ENCODE results near the gene PDZD4. TPM values are rescaled to one million over a fixed set of nuclear protein-coding genes. Genes with fewer than 3 reads are reported as not detected.
A peak's percentile ranks its signal among the peaks of the same experiment; 100 is the strongest.

PDZD4 gene
- total RNA-seq, 1 experiment from 2014 or later = 1.8 TPM

GRCh38 chrX:153769158-153769864, 61.0 kb downstream of the PDZD4 start:
- no peaks in the 10 kb centered on the region for H3K9me3 Mint-ChIP-seq (ENCODE audit: unreplicated experiment)
- Histone ChIP-seq H3K27me3 (replicated peaks; ENCODE audit: control insufficient read depth, insufficient read depth, low read length) (no peaks in the 10 kb centered on the region), H3K4me1 (no peaks in the 10 kb centered on the region), H3K36me3 (ENCODE audit: control insufficient read depth, insufficient read depth, low read length) (no peaks in the 10 kb centered on the region), H3K9me3 (no peaks in the 10 kb centered on the region), H3K4me3 (ENCODE audit: low read depth, low read length) (no peak overlapping the region)
- no peaks in the 10 kb centered on the region for H3K27me3 Mint-ChIP-seq (ENCODE audit: insufficient read depth, unreplicated experiment)
- H3K27ac Mint-ChIP-seq (ENCODE audit: unreplicated experiment) = no peak overlapping the region
- H3K4me3 Mint-ChIP-seq (ENCODE audit: unreplicated experiment) = no peak overlapping the region
- TF ChIP-seq CTCF (IDR thresholded peaks at IDR 0.05; ENCODE audit: insufficient read depth in 1 of 2, low read depth in 1 of 2, low read length in 1 of 2, severe bottlenecking in 1 of 2, unreplicated experiment in 1 of 2) = no peak
- no peaks in the 10 kb centered on the region for H3K36me3 Mint-ChIP-seq (ENCODE audit: insufficient read depth, unreplicated experiment)
- no TSS peak for BruUV-seq (replicated peaks)
- no peaks in the 10 kb centered on the region for H3K4me1 Mint-ChIP-seq (ENCODE audit: low read depth, unreplicated experiment)
- intact Hi-C loops (cut with micrococcal nuclease; ENCODE audit: unreplicated experiment) = no loop called here
- CTCF ChIA-PET = no interaction called here
- peak in 1 of 2 experiments; percentile 20 for DNase-seq
- POLR2A ChIA-PET = no interaction called here

GRCh38 chrX:153768311-153769157, 61.8 kb downstream of the PDZD4 start:
- no peaks in the 10 kb centered on the region for H3K36me3 ChIP-seq (ENCODE audit: control insufficient read depth, insufficient read depth, low read length)
- ChIA-PET POLR2A (no interaction called here), CTCF (no interaction called here)
- no peaks in the 10 kb centered on the region for H3K4me1 Mint-ChIP-seq (ENCODE audit: low read depth, unreplicated experiment)
- H3K27me3 ChIP-seq (replicated peaks; ENCODE audit: control insufficient read depth, insufficient read depth, low read length) = no peaks in the 10 kb centered on the region
- intact Hi-C loops (cut with micrococcal nuclease; ENCODE audit: unreplicated experiment) = no loop called here
- H3K4me3 ChIP-seq (ENCODE audit: low read depth, low read length) = no peak overlapping the region
- H3K36me3 Mint-ChIP-seq (ENCODE audit: insufficient read depth, unreplicated experiment) = no peaks in the 10 kb centered on the region
- H3K9me3 Mint-ChIP-seq (ENCODE audit: unreplicated experiment) = no peaks in the 10 kb centered on the region
- no TSS peak for BruUV-seq (replicated peaks)
- H3K9me3 ChIP-seq = no peaks in the 10 kb centered on the region
- peak in 1 of 2 experiments; percentile 15 for DNase-seq
- no peak overlapping the region for H3K27ac Mint-ChIP-seq (ENCODE audit: unreplicated experiment)
- no peak for TF ChIP-seq CTCF (IDR thresholded peaks at IDR 0.05; ENCODE audit: insufficient read depth in 1 of 2, low read depth in 1 of 2, low read length in 1 of 2, severe bottlenecking in 1 of 2, unreplicated experiment in 1 of 2)
- no peaks in the 10 kb centered on the region for H3K27me3 Mint-ChIP-seq (ENCODE audit: insufficient read depth, unreplicated experiment)
- H3K4me3 Mint-ChIP-seq (ENCODE audit: unreplicated experiment) = no peak overlapping the region
- no peaks in the 10 kb centered on the region for H3K4me1 ChIP-seq

- H3K27me3 ChIP-seq (replicated peaks; ENCODE audit: control insufficient read depth, insufficient read depth, low read length) = no peaks in the 10 kb centered on the region
- Mint-ChIP-seq H3K27me3 (ENCODE audit: insufficient read depth, unreplicated experiment) (no peaks in the 10 kb centered on the region), H3K36me3 (ENCODE audit: insufficient read depth, unreplicated experiment) (peaks cover 4% of the 10 kb centered on the region), H3K9me3 (ENCODE audit: unreplicated experiment) (no peaks in the 10 kb centered on the region), H3K27ac (ENCODE audit: unreplicated experiment) (no peak overlapping the region), H3K4me1 (ENCODE audit: low read depth, unreplicated experiment) (no peaks in the 10 kb centered on the region), H3K4me3 (ENCODE audit: unreplicated experiment) (no peak overlapping the region)
- BruUV-seq (replicated peaks) = no TSS peak
- ChIA-PET POLR2A (no interaction called here), CTCF (no interaction called here)
- no peak for TF ChIP-seq CTCF (IDR thresholded peaks at IDR 0.05; ENCODE audit: insufficient read depth in 1 of 2, low read depth in 1 of 2, low read length in 1 of 2, severe bottlenecking in 1 of 2, unreplicated experiment in 1 of 2)
- H3K36me3 ChIP-seq (ENCODE audit: control insufficient read depth, insufficient read depth, low read length) = no peaks in the 10 kb centered on the region
- H3K9me3 ChIP-seq = no peaks in the 10 kb centered on the region
- intact Hi-C loops (cut with micrococcal nuclease; ENCODE audit: unreplicated experiment) = no loop called here
- no peak for DNase-seq
- no peaks in the 10 kb centered on the region for H3K4me1 ChIP-seq
- H3K4me3 ChIP-seq (ENCODE audit: low read depth, low read length) = no peak overlapping the region
These were observed 62.7 kb downstream of the PDZD4 start for GRCh38 chrX:153767674-153768055.

Measured in Caco-2 (cell line).